ENCODE measurements around the gene THBS4. TPM values are rescaled to one million over a fixed set of nuclear protein-coding genes. Genes with fewer than 3 reads are reported as not detected.

Gene THBS4
- total RNA-seq, 4 donors from 2014 or later: 0.57 to 3.6 (median 1.9) TPM

DNA sequence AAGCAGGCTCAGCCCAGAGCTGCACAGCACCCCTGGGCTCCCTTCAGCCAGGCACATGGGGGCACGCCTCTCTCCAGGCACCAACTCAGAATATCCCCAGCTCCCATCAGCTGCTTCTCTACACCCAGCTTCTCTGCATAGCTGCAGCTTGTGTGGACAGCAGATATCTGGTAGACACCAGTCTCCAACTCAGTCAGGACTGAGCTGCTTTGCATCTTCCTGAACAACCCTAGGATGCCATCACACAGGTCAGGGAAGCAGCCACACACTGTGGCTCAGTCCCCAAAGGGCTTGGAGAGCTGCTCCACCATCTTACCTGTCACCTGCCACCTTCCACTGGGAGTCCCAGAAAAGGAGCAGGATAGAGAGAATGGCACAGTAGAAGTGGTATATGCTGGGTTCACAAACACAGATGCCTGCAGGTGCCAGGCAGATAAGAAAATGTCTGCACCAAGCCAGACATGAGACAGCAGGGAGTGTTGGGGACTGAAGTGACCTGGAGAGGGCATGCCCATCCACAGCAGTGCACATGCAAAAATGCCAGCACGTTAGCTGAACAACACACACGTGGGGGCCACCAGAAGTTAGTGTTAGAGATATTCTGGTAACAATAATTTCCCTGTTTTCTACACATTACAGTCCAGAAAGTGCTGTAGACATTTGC lies 42.0 kb downstream of the THBS4 start:
- TF ChIP-seq POLR2A (IDR thresholded peaks at IDR 0.05) (no peak), POLR2AphosphoS5 (IDR thresholded peaks at IDR 0.05) (no peak), EP300 (IDR thresholded peaks at IDR 0.05) (no peak)
- TF ChIP-seq, protein P1, sequence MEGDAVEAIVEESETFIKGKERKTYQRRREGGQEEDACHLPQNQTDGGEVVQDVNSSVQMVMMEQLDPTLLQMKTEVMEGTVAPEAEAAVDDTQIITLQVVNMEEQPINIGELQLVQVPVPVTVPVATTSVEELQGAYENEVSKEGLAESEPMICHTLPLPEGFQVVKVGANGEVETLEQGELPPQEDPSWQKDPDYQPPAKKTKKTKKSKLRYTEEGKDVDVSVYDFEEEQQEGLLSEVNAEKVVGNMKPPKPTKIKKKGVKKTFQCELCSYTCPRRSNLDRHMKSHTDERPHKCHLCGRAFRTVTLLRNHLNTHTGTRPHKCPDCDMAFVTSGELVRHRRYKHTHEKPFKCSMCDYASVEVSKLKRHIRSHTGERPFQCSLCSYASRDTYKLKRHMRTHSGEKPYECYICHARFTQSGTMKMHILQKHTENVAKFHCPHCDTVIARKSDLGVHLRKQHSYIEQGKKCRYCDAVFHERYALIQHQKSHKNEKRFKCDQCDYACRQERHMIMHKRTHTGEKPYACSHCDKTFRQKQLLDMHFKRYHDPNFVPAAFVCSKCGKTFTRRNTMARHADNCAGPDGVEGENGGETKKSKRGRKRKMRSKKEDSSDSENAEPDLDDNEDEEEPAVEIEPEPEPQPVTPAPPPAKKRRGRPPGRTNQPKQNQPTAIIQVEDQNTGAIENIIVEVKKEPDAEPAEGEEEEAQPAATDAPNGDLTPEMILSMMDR (IDR thresholded peaks at IDR 0.05): no peak
- Histone ChIP-seq H3K4me3 (no peak overlapping the region), H3K27ac (no peak overlapping the region), H3K36me3 (no peaks in the 10 kb centered on the region), H3K4me1 (no peaks in the 10 kb centered on the region), H3K27me3 (no peaks in the 10 kb centered on the region), H3K9me3 (no peaks in the 10 kb centered on the region)
- DNase-seq (ENCODE audit: low spot score in 2 of 2): no peak
- WGBS: 80% methylated on average over 2 of the region's 3 CpGs

DNA sequence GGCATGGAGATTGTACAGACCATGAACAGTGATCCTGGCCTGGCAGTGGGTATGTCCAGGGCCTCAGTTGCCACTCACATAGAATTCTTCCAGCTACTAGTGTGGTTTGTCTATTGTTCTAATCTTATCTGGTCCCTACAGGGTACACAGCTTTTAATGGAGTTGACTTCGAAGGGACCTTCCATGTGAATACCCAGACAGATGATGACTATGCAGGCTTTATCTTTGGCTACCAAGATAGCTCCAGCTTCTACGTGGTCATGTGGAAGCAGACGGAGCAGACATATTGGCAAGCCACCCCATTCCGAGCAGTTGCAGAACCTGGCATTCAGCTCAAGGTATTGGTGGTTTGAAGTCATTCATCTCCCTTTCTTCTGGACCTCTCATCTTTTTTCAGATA lies 43.8 kb downstream of the THBS4 start:
- Histone ChIP-seq H3K4me3 (no peak overlapping the region), H3K27ac (no peak overlapping the region), H3K27me3 (no peaks in the 10 kb centered on the region), H3K4me1 (peaks cover 11% of the 10 kb centered on the region), H3K36me3 (no peaks in the 10 kb centered on the region), H3K9me3 (no peaks in the 10 kb centered on the region)
- WGBS: 98% methylated on average over 4 of the region's 4 CpGs
- DNase-seq (ENCODE audit: low spot score in 2 of 2): no peak
- TF ChIP-seq EP300 (IDR thresholded peaks at IDR 0.05) (no peak), POLR2A (IDR thresholded peaks at IDR 0.05) (no peak), POLR2AphosphoS5 (IDR thresholded peaks at IDR 0.05) (no peak)
- TF ChIP-seq, protein P1 (IDR thresholded peaks at IDR 0.05): no peak

DNA sequence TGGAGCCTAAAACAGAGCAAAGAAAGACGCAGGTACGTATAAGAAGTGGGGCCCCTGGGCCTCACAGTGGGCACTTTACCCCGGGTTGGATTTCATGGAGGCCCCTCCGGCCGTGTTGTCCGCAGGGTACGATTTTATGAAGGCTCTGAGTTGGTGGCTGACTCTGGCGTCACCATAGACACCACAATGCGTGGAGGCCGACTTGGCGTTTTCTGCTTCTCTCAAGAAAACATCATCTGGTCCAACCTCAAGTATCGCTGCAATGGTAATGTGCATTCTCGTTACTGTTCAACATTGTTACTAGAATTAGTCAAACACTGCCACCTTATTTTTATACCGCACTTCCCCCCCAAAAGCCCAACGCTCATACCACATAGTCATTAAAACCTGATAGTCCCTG lies 47.1 kb downstream of the THBS4 start:
- no peak for DNase-seq (ENCODE audit: low spot score in 2 of 2)
- H3K27me3 ChIP-seq: no peaks in the 10 kb centered on the region
- WGBS: 93% methylated on average over 15 of the region's 15 CpGs
- no peak overlapping the region for H3K27ac ChIP-seq
- no peaks in the 10 kb centered on the region for H3K36me3 ChIP-seq
- no peaks in the 10 kb centered on the region for H3K9me3 ChIP-seq
- no peak for TF ChIP-seq POLR2AphosphoS5 (IDR thresholded peaks at IDR 0.05)
- TF ChIP-seq POLR2A (IDR thresholded peaks at IDR 0.05): no peak
- TF ChIP-seq, protein P1 (IDR thresholded peaks at IDR 0.05): no peak
- TF ChIP-seq EP300 (IDR thresholded peaks at IDR 0.05): no peak
- H3K4me1 ChIP-seq: peaks cover 11% of the 10 kb centered on the region
- peak overlapping the region; percentile 44 for H3K4me3 ChIP-seq

DNA sequence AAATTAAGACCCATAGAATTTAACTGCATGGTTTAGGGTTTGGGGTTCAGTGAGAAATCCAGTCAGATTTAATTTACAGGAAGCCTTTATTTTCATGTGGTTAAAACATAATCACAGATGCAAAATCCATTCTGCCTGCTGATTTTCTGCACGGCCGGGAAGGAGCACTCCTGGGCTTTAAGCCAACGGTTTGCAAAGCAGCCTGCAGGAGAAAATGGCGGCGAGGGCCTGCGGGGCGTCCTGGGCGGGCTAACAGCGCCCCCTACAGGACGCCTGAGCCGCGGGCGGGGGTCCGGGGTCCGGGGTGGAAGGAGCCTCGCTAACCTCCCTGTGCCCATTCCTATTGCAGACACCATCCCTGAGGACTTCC lies 47.6 kb downstream of the THBS4 start:
- Histone ChIP-seq H3K4me3 (peak overlapping the region; percentile 44), H3K36me3 (no peaks in the 10 kb centered on the region), H3K4me1 (peaks cover 11% of the 10 kb centered on the region), H3K27ac (peak overlapping the region; percentile 46), H3K9me3 (no peaks in the 10 kb centered on the region), H3K27me3 (no peaks in the 10 kb centered on the region)
- 3% methylated on average over 15 of the region's 16 CpGs for WGBS
- TF ChIP-seq POLR2A (IDR thresholded peaks at IDR 0.05) (no peak), POLR2AphosphoS5 (IDR thresholded peaks at IDR 0.05) (no peak), EP300 (IDR thresholded peaks at IDR 0.05) (no peak)
- TF ChIP-seq, protein P1 (IDR thresholded peaks at IDR 0.05): peak; percentile 48 to 88
- DNase-seq (ENCODE audit: low spot score in 2 of 2): peak; percentile 82 to 88

DNA sequence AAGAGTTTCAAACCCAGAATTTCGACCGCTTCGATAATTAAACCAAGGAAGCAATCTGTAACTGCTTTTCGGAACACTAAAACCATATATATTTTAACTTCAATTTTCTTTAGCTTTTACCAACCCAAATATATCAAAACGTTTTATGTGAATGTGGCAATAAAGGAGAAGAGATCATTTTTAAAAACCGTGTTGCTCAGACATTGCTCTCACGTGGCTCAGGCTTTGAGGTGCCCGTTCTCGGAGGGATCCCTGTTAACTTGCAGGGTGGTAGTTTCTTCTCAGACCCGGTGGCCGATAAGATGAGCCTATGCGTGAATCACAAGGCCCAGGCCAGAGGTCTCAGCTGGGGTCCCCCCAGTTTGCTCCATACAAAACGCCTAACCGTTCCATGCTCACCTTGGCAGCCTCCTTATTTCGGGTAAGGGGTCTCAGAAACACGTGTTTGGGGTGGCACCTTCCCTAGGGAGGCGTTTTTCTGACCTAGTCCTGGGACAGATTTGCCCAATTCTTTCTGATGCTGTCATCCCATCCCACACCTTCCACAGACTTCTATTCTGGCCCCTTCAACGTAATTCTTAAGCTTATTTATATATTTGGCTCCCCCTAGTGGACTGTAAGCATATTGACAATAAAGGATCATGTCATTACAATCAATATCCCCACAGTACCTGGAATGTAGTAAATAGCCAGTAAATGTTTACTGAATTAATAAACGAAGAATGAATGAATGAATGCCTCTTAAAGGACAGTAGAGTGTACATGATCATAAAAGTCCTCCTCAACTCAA lies 48.1 kb downstream of the THBS4 start:
- Histone ChIP-seq H3K9me3 (no peaks in the 10 kb centered on the region), H3K4me3 (peak overlapping the region; percentile 44), H3K27me3 (no peaks in the 10 kb centered on the region), H3K4me1 (peaks cover 11% of the 10 kb centered on the region), H3K27ac (peak overlapping the region; percentile 46), H3K36me3 (no peaks in the 10 kb centered on the region)
- TF ChIP-seq POLR2AphosphoS5 (IDR thresholded peaks at IDR 0.05): no peak
- TF ChIP-seq POLR2A (IDR thresholded peaks at IDR 0.05): no peak
- TF ChIP-seq, protein P1 (IDR thresholded peaks at IDR 0.05): peak; percentile 51 to 69
- no peak for DNase-seq (ENCODE audit: low spot score in 2 of 2)
- 16% methylated on average over 19 of the region's 19 CpGs for WGBS

Data from suprapubic skin (tissue), 4 donors.